NK-92 (cell line): Measurements from ENCODE around the gene SMAD6.

Experiments
- DNase-seq: peaks from one replicate; lab custom pipeline; 2025; ENCODE audit not compliant: unreplicated experiment; lab: John Stamatoyannopoulos, UW

The SMAD6 gene

DNA sequence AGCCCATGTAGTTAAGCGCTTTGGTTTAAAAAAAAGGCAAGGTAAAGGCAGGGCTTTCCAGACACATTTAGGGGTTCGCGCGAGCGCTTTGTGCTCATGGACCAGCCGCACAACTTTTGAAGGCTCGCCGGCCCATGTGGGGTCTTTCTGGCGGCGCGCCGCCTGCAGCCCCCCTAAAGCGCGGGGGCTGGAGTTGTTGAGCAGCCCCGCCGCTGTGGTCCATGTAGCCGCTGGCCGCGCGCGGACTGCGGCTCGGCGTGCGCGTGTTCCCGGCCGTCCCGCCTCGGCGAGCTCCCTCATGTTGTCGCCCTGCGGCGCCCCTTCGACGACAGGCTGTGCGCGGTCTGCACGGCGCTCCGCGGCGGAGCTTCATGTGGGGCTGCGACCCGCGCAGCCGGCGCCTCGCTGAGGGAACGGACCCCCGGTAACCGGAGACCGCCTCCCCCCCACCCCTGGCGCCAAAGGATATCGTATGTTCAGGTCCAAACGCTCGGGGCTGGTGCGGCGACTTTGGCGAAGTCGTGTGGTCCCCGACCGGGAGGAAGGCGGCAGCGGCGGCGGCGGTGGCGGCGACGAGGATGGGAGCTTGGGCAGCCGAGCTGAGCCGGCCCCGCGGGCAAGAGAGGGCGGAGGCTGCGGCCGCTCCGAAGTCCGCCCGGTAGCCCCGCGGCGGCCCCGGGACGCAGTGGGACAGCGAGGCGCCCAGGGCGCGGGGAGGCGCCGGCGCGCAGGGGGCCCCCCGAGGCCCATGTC, 927 bp downstream of the SMAD6 start:
- DNase-seq: no peak

DNA sequence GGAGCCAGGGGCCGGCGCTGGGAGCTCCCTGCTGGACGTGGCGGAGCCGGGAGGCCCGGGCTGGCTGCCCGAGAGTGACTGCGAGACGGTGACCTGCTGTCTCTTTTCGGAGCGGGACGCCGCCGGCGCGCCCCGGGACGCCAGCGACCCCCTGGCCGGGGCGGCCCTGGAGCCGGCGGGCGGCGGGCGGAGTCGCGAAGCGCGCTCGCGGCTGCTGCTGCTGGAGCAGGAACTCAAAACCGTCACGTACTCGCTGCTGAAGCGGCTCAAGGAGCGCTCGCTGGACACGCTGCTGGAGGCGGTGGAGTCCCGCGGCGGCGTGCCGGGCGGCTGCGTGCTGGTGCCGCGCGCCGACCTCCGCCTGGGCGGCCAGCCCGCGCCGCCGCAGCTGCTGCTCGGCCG, 1.5 kb downstream of the SMAD6 start:
- no peak for DNase-seq

- DNase-seq: no peak
These were observed 2.2 kb downstream of the SMAD6 start for GRCh38 chr15:66704019-66704802.

GRCh38 chr15:66704803-66705153, 2.7 kb downstream of the SMAD6 start:
- no peak for DNase-seq

DNA sequence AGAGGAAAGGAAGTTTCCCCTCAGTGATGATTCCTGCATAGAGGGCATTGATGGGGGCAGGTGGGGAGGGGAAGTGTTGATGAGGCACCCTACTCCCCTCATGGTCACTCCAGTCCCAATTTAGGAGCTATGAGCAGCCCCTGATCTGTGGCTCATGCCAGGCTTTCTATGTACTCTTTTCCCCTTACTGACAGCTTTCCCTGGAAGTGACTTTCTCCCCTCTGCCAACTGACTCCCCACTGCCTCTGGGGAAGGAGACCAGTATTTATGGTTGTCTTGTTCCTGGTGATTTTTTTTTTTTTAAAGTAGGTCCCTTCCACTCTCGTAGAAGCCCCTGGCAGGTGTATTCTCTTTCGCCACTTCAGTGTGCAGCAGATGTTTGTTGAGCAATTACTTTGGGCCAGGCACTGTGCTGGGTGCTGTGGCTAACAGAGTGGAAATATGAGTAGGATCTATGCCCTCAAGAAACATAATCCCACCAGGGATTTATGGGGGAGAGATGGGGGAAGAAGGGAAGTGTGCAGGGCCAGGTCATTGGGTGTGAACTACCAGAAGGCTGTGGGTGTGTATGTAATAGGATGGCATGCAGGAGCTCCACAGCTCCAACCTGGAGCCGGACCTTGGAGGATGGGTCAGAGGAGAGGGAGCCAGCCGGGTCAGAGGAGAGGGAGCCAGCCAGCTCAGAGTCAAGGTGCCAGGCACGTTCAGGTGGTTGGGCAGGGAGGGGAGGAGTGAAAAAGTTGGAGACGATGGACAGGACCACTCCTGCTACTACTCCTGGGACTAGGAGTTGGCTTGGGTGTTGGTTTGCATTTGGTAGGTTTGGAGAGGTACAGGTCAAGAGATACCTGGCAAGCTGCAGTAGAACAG, 3.5 kb downstream of the SMAD6 start:
- DNase-seq: no peak

GRCh38 chr15:66706225-66706732, 4.2 kb downstream of the SMAD6 start:
- no peak for DNase-seq

DNA sequence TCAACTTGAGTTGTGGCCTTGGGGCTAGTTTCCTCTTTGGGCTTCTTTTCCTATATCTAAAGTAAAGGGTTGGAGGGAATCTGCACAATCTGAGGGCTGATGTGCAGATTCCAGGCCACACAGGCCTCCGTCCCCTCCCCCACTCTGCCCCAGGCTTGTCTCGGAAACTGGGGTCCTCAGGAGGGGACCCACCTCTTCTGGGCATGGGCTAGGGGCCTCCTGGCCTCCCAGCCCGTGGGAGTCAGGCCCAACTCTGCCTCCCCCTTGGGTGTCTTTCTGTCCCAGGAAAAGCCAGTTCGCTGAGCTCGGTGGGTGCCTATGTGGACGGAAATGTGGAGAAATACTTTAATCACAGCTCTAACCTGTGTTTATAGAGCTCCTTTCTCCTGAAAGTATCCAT, 4.8 kb downstream of the SMAD6 start:
- no peak for DNase-seq

GRCh38 chr15:66707310-66708082, 5.5 kb downstream of the SMAD6 start:
- DNase-seq: no peak

DNA sequence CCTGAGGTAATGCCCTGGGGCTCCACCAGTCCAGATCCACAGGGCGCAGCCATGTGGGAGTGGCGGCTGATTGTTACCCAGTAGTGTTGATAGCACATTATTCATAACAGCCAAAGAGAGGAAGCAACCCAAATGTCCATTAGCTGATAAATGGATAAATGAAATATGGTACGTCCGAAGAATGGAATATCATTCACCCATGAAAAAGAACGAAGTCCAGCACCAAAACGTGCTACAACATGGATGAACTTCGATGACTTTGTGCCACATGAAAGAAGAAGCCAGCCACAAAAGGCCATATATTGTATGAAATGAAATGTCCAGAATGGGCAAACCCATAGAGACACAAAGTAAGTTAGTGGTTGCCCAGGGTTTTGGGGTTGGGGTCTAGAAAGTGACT, 6.4 kb downstream of the SMAD6 start:
- no peak for DNase-seq

- DNase-seq: no peak
These were observed 7.8 kb downstream of the SMAD6 start for GRCh38 chr15:66709884-66710283.

GRCh38 chr15:66711260-66711659, 9.2 kb downstream of the SMAD6 start:
- DNase-seq: no peak

DNA sequence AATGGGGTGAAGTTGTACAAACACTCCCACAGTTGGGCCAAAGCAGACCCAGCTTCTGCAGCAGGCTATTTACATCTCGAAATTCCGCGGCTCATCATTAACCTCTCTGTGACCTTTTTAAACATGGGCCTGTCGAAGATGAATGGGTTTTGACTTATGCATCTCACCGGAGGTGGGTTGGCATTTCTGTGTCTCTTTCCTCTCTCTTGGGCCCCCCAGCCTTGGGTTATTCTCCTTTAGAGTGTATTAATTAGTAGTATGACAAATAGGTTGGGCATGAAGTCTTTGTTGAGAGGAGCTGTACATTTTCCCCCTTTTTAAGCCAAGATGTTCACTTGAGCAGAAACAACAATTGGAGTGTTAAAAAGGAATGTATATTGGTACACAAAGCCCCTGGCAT, 9.8 kb downstream of the SMAD6 start:
- DNase-seq: no peak

- no peak for DNase-seq
These were observed 11.9 kb downstream of the SMAD6 start for GRCh38 chr15:66713843-66714508.

DNA sequence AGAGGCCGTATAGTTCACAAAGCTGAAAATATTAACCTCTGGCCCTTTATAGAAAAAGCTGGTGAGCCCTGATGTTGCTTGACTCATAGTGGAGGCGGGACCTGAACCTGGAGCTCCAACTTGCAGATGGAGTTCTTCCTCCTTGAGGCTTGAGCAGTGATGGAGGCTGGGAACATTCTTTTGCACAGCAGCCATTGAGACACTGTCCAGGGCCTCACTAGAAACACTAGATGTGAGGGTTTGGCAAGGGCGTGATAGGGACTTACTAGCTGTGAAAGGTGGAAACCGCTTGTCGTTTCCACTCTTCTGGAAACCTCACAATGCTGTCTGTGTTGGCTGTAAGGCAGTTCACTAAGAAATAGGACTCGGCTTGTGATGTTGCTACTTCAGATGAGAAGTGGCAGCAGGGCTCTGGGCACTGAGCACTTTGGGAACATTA, 12.5 kb downstream of the SMAD6 start:
- no peak for DNase-seq

DNA sequence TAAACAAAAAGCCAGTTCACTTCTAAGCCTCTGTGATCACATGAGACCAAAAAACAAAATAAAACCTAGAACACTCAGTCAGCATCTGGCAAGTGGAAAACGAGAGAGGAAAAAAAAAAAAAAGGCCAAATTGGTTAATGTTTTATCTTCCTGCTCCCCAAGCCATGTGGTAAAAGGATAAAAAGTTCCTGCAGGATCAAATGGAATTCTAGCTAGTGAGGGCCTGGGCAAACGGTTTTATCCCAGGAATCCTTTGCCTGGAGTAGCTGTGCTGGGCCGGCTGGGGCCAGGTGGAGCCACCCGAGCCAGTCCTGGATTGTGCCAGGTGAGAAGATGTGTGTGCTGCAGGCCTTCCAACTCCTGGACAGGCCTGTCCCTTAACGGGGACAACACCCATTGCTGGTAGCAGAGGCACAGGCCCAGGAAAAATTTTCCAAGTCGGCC, 13.2 kb downstream of the SMAD6 start:
- no peak for DNase-seq

DNA sequence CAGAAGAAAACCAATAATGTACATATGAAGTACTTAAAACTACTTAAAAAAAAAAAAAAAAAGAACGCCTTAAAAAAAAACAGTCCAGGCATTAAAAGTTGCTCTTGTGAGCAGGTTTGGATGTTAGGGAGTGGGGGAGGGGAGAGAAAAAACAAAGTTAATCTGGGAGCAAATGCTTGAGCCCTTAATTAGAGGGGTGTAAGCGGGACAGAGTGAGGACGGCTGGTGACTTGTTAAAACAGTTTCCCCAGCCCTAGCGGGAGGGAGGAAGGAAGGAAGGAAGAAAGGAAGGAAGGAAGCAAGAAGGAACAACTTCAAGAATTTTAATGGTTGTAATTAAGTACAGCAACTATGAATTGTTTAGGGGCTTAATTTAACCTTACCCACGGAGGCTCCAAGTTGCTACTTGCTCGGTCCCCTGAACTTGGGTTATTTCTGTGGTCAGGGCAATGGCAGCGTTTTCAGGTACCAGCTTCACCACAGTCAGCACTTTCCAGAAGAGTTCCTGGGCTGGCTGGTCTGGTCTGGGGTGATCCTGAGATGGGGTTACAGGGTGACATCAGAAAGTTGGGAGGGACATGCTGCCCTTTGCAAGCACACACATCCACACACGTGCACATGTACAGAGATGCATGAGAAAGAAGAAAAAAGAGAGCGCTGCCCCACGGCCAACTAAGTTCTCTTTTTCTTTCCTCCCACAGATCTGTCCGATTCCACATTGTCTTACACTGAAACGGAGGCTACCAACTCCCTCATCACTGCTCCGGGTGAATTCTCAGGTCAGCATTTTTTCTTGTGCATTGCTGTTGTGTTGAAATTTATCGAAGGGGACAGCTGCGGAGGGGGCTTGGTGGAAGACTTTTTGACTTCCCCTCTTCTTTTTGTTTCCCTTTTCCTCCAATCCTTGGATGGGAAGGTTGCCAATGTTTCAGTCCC, 14.0 kb downstream of the SMAD6 start:
- no peak for DNase-seq

- no peak for DNase-seq
These were observed 14.6 kb downstream of the SMAD6 start for GRCh38 chr15:66716656-66717020.

DNA sequence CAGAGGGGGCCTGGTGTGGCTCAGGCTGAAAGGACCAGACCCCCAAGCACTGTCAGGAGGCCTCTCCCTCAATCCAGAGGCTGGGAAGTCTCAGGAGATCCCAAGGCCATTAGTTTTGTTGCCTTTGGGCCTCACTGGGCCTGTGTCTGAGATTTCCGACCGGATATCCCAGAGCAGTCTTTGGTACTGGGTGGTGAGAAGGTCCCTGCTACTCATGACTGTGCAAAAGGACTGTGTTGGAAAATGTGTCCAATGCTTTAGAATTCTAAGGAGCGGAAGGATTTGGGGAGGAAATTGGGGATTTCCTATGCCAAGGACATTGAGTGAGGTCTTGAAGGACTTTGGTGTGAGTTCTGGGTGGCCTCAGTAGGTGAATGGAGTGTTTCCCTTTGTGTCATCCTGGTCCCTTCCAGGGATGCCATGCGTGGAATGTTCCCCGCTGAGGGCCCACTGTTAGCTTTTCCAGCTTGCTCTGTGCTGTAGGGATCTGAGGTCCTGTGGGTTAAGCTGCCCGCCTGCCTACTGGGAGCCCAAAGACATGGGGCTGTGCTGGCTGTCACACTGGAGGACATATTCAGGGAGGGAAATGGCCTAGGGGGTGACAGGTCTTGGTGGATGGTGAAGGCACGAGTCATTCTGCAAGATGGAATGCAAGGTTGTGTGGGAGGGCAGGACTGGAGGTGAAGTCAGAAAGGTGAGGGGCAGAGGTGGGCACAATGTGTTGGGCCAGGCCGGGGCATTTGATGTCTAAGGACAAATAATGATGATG, 16.4 kb downstream of the SMAD6 start:
- DNase-seq: no peak
